Immature natural killer cell (primary cell): ENCODE results near the gene PLEK2. TPM values are rescaled to one million over a fixed set of nuclear protein-coding genes. Genes with fewer than 3 reads are reported as not detected.
"Not testable (repeated sequence)": the region's sequence is repeated elsewhere in the genome, so short reads cannot be mapped to it uniquely, and the experiment has no call there.

Experiments used
- DNase-seq, 3 donors: peaks; one replicate each; pipeline ENCODE4 v3.0.0; 2022; ENCODE audit warnings: mixed read lengths in 1 of 3
- H3K27ac Mint-ChIP-seq, 6 donors: one replicate each; pipeline ENCODE4 v1.8.0; 2020; ENCODE audit warnings: mixed read lengths in 6 of 6, mild to moderate bottlenecking in 5 of 6, inconsistent platforms in 4 of 6, moderate library complexity in 3 of 6
- H3K27me3 Mint-ChIP-seq, 3 donors: one replicate each; pipeline ENCODE4 v1.8.0; 2020 to 2021; ENCODE audit warnings: low read depth in 3 of 3, mild to moderate bottlenecking in 3 of 3, mixed read lengths in 3 of 3, moderate library complexity in 3 of 3, inconsistent platforms in 1 of 3
- H3K36me3 Mint-ChIP-seq, 3 donors: one replicate each; pipeline ENCODE4 v1.8.0; 2020; ENCODE audit warnings: mixed read lengths in 3 of 3, inconsistent platforms in 2 of 3, mild to moderate bottlenecking in 2 of 3
- H3K4me1 Mint-ChIP-seq, 2 donors: one replicate each; pipeline ENCODE4 v1.8.0; 2020; ENCODE audit warnings: inconsistent platforms in 2 of 2, mild to moderate bottlenecking in 2 of 2, mixed read lengths in 2 of 2, moderate library complexity in 1 of 2
- H3K4me3 Mint-ChIP-seq, 5 donors: one replicate each; pipeline ENCODE4 v1.8.0; 2020; ENCODE audit warnings: mild to moderate bottlenecking in 5 of 5, mixed read lengths in 5 of 5, inconsistent platforms in 3 of 5, moderate library complexity in 3 of 5
- H3K9me3 Mint-ChIP-seq, 6 donors: one replicate each; pipeline ENCODE4 v1.8.0; 2020; ENCODE audit warnings: mild to moderate bottlenecking in 6 of 6, mixed read lengths in 6 of 6, inconsistent platforms in 4 of 6, moderate library complexity in 3 of 6
- polyA plus RNA-seq, 3 donors: library from polyadenylated mRNA; unstranded; fragments of 300-500 nt; fragmentation: Illumina TruSeq; gene quantifications; one replicate each; pipeline ENCODE4 v1.2.3, GENCODE V29; 2021

PLEK2 gene, protein sequence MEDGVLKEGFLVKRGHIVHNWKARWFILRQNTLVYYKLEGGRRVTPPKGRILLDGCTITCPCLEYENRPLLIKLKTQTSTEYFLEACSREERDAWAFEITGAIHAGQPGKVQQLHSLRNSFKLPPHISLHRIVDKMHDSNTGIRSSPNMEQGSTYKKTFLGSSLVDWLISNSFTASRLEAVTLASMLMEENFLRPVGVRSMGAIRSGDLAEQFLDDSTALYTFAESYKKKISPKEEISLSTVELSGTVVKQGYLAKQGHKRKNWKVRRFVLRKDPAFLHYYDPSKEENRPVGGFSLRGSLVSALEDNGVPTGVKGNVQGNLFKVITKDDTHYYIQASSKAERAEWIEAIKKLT
- not detected for polyA plus RNA-seq

DNA sequence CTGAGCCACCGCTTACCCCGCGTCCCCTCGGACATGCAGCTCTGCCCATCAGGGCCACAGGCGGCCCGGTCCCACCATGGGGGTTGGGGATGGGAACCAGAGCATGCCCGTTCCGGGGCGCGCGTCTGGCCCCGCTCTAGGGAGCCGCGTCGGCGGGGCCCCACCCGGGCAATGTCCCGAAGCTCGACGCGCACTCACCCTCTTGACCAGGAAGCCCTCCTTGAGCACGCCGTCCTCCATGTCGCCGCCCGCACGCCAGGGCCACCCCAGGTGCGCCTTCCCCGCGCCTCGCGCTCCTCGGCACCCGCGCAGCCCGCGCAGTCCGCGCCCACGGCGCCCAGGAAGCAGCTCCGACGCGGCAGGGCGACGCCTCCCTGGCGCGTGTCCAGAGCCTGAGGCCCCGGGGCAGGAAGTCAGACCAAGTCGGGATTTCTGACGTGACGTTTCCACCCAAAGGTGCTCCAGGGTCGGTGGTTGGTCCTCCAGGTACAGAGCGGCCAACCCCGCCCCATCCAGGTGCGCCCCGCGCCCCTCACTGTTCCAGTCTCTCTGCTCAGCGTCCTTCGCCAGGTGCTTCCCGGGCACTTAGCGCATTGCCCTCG, at the start of gene PLEK2:
TSS of gene PLEK2 (minus strand) at position 346 of the 602 bp plus-strand sequence. CDS start at position 240, 106 bp downstream.
- H3K36me3 Mint-ChIP-seq = no peaks in the 10 kb centered on the region
- no peaks in the 10 kb centered on the region for H3K9me3 Mint-ChIP-seq
- H3K4me3 Mint-ChIP-seq = no peak within 1 kb of the TSS
- H3K27ac Mint-ChIP-seq = no peak within 1 kb of the TSS
- peaks cover 0 to 14% (median 2%) of the 10 kb centered on the region in 3 donors for H3K27me3 Mint-ChIP-seq
- H3K4me1 Mint-ChIP-seq = no peaks in the 10 kb centered on the region
- no peak for DNase-seq

DNA sequence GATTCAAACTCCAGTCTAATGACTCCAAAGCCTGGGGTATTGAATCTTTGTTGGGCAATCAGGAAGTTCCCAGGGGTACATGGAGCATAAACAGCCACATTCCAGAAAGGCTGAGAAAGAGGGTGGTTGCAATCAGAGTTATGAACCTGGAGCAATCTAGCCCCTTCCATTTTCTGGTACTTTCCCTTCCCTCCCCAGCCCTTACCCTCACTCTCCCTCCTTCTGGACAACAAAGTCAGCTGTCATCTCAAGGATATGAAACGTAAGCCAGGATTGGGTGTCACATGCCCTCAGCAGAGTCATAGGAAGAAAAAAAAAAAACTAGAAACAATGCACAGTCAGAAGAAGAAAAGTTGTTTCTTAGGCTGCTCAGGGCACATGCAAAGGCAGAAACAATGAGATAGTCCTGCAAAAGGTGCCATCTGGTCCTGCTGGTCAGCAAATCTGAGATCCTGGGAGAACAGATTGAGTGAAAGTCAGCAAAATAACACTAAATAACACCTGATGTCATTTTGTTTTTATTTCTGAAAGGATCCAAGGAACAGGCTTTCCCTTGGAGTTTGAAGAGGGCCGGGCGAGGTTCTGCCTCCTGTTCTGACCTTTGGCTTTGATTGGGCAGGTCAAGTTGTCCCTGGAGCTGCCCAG, 49.5 kb upstream of the PLEK2 start:
- DNase-seq = no peak
- no peak overlapping the region for H3K27ac Mint-ChIP-seq
- no peaks in the 10 kb centered on the region for H3K9me3 Mint-ChIP-seq
- peaks cover 0 to 14% (median 5%) of the 10 kb centered on the region in 3 donors for H3K36me3 Mint-ChIP-seq
- H3K4me1 Mint-ChIP-seq = peaks cover 12 to 22% of the 10 kb centered on the region in 2 donors
- no peak overlapping the region for H3K4me3 Mint-ChIP-seq
- H3K27me3 Mint-ChIP-seq = peaks cover 0 to 6% (median 6%) of the 10 kb centered on the region in 3 donors

- Mint-ChIP-seq H3K4me3 (no peak overlapping the region), H3K9me3 (no peaks in the 10 kb centered on the region), H3K27ac (no peak overlapping the region), H3K4me1 (peaks cover 2 to 8% of the 10 kb centered on the region in 2 donors), H3K27me3 (peaks cover 0 to 6% (median 5%) of the 10 kb centered on the region in 3 donors), H3K36me3 (peaks cover 0 to 5% (median 0%) of the 10 kb centered on the region in 3 donors)
- no peak for DNase-seq
These were observed 47.4 kb upstream of the PLEK2 start for GRCh38 chr14:67459336-67459735.

DNA sequence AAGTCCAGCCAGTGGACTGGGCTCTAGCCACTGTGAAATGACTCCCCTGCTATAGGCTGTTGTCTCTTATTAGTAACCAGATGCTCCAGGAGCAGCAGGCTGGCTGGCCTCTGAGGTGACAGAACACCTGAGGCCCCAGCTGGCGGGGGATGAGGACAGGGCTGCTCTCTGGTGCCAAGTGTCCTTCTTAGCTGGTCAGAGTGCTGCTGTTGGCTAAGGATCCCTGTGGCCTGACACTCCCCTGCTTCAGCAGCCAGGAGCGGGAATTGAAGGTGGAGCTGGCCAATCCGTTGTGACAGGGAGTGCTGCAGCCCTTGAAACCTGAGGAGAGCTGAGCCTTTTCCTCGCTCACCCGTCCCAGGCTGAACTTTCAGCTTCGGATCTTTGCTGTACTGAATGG, 45.8 kb upstream of the PLEK2 start:
- no peak overlapping the region for H3K27ac Mint-ChIP-seq
- H3K27me3 Mint-ChIP-seq = peaks cover 0 to 5% (median 3%) of the 10 kb centered on the region in 3 donors
- no peak for DNase-seq
- H3K9me3 Mint-ChIP-seq = no peaks in the 10 kb centered on the region
- no peaks in the 10 kb centered on the region for H3K36me3 Mint-ChIP-seq
- H3K4me3 Mint-ChIP-seq = no peak overlapping the region
- no peaks in the 10 kb centered on the region for H3K4me1 Mint-ChIP-seq

DNA sequence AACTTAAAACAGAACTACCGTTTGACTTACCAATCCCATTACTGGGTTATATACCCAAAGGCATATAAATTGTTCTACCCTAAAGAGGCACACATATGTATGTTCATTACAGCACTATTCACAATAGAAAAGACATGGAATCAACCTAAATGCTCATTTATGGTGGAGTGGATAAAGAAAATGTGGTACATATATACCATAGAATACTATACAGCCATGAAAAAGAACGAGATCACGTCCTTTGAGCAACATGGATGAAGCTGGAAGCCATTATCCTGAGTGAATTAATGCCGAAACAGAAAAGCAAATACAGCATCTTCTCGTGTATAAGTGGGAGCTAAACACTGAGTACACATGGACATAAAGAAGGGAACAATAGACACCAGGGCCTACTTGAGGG, 44.8 kb upstream of the PLEK2 start:
- Mint-ChIP-seq H3K4me3 (no peak overlapping the region), H3K9me3 (no peaks in the 10 kb centered on the region), H3K4me1 (no peaks in the 10 kb centered on the region), H3K36me3 (peaks cover 0 to under 1% (median 0%) of the 10 kb centered on the region in 3 donors), H3K27ac (no peak overlapping the region), H3K27me3 (peaks cover 2 to 4% (median 3%) of the 10 kb centered on the region in 3 donors)
- DNase-seq = no peak

DNA sequence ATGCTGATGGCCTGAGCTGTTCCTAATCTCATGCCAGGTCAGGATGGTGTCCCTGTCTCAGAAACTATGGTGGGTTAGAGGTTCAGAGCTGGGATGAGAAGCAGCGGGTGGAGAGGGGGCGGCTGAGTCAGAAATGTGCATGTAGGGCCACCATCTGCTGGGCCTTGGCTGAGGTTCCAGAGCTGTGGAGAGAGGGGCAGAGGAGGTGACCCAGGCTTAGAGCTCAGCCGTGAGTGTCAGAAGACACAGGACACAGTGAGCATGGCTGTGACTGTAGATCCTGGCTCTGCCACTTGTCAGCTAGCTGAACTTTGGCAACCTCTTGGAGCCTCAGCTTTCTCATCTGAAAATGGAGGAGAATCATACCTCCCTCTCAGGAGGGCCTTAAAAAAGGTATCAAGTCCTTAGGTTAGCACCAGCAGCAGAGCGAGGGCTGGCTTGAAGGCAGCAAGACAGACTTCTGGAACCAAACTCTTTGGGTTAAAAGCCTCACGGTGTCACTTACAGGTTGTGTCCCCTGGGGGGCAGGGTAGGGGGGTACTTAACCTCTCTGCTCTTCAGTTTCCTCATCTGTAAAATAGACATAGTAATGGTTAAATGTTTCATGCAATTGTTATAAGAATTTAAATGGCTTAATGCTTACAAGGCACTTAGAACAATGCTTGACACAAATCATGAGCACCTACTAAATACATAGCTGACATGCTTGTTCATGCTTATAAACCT, 41.8 kb upstream of the PLEK2 start:
- Mint-ChIP-seq H3K36me3 (peaks cover 3 to 7% (median 6%) of the 10 kb centered on the region in 3 donors), H3K9me3 (no peaks in the 10 kb centered on the region), H3K27me3 (peaks cover 3 to 4% (median 4%) of the 10 kb centered on the region in 3 donors), H3K27ac (no peak overlapping the region), H3K4me1 (no peaks in the 10 kb centered on the region), H3K4me3 (no peak overlapping the region)
- no peak for DNase-seq

- DNase-seq, H3K27ac Mint-ChIP-seq, H3K36me3 Mint-ChIP-seq, H3K9me3 Mint-ChIP-seq, H3K4me1 Mint-ChIP-seq, H3K4me3 Mint-ChIP-seq, H3K27me3 Mint-ChIP-seq: not testable (repeated sequence)
These were observed 39.7 kb upstream of the PLEK2 start for GRCh38 chr14:67451667-67452066.

DNA sequence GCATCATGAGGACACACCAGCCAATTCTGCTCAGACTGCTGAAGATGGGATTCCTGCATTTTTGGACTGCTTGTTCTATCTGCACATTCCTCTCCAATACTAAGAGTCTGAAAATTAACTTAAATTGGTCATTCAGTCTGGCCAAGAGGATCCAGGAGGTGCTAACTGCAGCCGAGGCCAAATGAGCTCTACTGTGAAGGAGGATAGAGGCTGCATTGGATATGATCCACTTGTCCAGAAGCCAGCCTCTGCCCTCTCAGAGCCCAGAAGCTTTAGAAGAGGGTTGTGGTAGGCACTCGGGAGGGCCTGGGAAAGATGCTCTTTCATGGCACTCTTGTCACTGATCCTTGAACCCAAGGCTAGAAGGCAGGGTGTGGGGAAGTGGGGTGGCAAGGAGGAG, 37.1 kb upstream of the PLEK2 start:
- Mint-ChIP-seq H3K27ac (no peak overlapping the region), H3K4me3 (no peak overlapping the region), H3K36me3 (peaks cover 3 to 7% (median 6%) of the 10 kb centered on the region in 3 donors), H3K27me3 (peaks cover 2 to 9% (median 4%) of the 10 kb centered on the region in 3 donors), H3K4me1 (peaks cover 6% of the 10 kb centered on the region in 2 donors), H3K9me3 (no peaks in the 10 kb centered on the region)
- no peak for DNase-seq

GRCh38 chr14:67447033-67447381, 35.0 kb upstream of the PLEK2 start:
- Mint-ChIP-seq H3K27me3 (peaks cover 2 to 9% (median 2%) of the 10 kb centered on the region in 3 donors), H3K36me3 (peaks cover 3 to 7% (median 6%) of the 10 kb centered on the region in 3 donors), H3K4me1 (peaks cover 6% of the 10 kb centered on the region in 2 donors), H3K9me3 (no peaks in the 10 kb centered on the region), H3K4me3 (no peak overlapping the region), H3K27ac (no peak overlapping the region)
- DNase-seq = no peak

- H3K4me1 Mint-ChIP-seq = peaks cover 6% of the 10 kb centered on the region in 2 donors
- H3K9me3 Mint-ChIP-seq = no peaks in the 10 kb centered on the region
- DNase-seq = no peak
- H3K27ac Mint-ChIP-seq = no peak overlapping the region
- H3K36me3 Mint-ChIP-seq = peaks cover 3 to 6% (median 5%) of the 10 kb centered on the region in 3 donors
- peaks cover 2 to 7% (median 2%) of the 10 kb centered on the region in 3 donors for H3K27me3 Mint-ChIP-seq
- no peak overlapping the region for H3K4me3 Mint-ChIP-seq
These were observed 34.5 kb upstream of the PLEK2 start for GRCh38 chr14:67446371-67447032.

GRCh38 chr14:67444395-67444794, 32.4 kb upstream of the PLEK2 start:
- H3K27me3 Mint-ChIP-seq = peaks cover 2 to 6% (median 2%) of the 10 kb centered on the region in 3 donors
- no peak overlapping the region for H3K4me3 Mint-ChIP-seq
- DNase-seq = no peak
- no peak overlapping the region for H3K27ac Mint-ChIP-seq
- H3K9me3 Mint-ChIP-seq = peaks cover 0 to 1% (median 0%) of the 10 kb centered on the region in 6 donors
- H3K4me1 Mint-ChIP-seq = peaks cover 6% of the 10 kb centered on the region in 2 donors
- no peaks in the 10 kb centered on the region for H3K36me3 Mint-ChIP-seq

GRCh38 chr14:67442139-67442906, 30.4 kb upstream of the PLEK2 start:
- peaks cover 6% of the 10 kb centered on the region in 2 donors for H3K4me1 Mint-ChIP-seq
- no peaks in the 10 kb centered on the region for H3K36me3 Mint-ChIP-seq
- peaks cover 0 to 1% (median 0%) of the 10 kb centered on the region in 6 donors for H3K9me3 Mint-ChIP-seq
- peaks cover 0 to 14% (median 2%) of the 10 kb centered on the region in 3 donors for H3K27me3 Mint-ChIP-seq
- no peak overlapping the region for H3K4me3 Mint-ChIP-seq
- DNase-seq = no peak
- no peak overlapping the region for H3K27ac Mint-ChIP-seq
